ENCODE results near the gene RPUSD3. TPM values are rescaled to one million over a fixed set of nuclear protein-coding genes. Genes with fewer than 3 reads are reported as not detected.

RPUSD3 gene
- total and polyA plus RNA-seq, 2 of the 4 experiments (the other 2 are of a cell fraction): 30.3 to 49.4 TPM

DNA sequence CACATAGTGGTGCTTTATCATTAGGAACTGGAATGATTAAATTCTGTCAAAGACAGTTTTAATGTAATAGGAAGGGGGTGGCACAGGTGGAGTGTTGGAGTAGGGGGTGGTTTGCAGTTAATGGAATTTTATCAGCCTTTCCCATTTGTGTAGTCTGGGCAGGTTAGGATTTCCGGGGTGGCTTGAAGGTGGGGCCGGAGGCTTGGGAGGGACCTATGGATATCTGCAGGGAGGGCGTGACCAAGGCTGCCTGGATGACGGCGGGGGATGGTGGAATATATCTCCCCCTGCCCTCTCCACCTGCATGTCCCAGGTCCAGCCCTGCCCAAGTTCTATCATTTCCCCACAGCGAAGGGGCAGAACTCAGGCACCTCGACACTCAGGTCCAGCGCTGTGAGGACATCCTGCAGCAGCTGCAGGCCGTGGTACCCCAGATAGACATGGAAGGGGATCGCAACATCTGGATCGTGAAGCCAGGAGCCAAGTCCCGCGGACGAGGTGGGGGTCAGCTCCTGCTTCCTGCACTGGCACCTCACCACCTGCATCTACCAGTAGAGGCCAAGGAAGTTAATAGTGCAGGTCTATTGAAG is 18.3 kb downstream of the RPUSD3 start:
- in situ Hi-C loops (cut with MboI; ENCODE audit: low sequenced_read_pairs): no loop called here

More for the DNA sequence above, 18.3 kb downstream of the RPUSD3 start:
- no peak overlapping the region for H3K27ac ChIP-seq (ENCODE audit: insufficient read depth, low read length)
- intact Hi-C loops (cut with micrococcal nuclease): no loop called here
- CTCF ChIA-PET: no interaction called here
- H3K4me2 ChIP-seq (ENCODE audit: low read depth, low read length): no peak overlapping the region
- no peaks in the 10 kb centered on the region for H3K79me1 ChIP-seq (ENCODE audit: low read depth in 1 of 2, low read length in 2 of 2)
- peaks cover 18% of the 10 kb centered on the region for H3K36me3 ChIP-seq (ENCODE audit: control insufficient read depth, insufficient read depth, low read length)
- H2BK120ac ChIP-seq (ENCODE audit: low read depth, low read length): no peak overlapping the region
- WGBS, 2 experiments (ENCODE audit: extremely low coverage in 2 of 2, insufficient read length in 1 of 2): 80% methylated on average over 2 of the region's 14 CpGs; no CpG with 5 or more reads in 1 of the 2 experiments
- H3K9me3 ChIP-seq (ENCODE audit: control insufficient read depth, insufficient read depth, low read length): no peaks in the 10 kb centered on the region
- H4K20me1 ChIP-seq (ENCODE audit: insufficient read depth, low read length): no peaks in the 10 kb centered on the region
- H3K9me1 ChIP-seq (ENCODE audit: insufficient read depth, low read length): 0 out of 2 replicates have a peak, but pooled peaks cover 3% of the 10 kb centered on the region
- H3K14ac ChIP-seq (replicated peaks; ENCODE audit: low read depth, low read length): no peak overlapping the region
- H3K4ac ChIP-seq (ENCODE audit: low read depth, low read length): no peak overlapping the region
- TF ChIP-seq NFE2L2 (IDR thresholded peaks at IDR 0.05; ENCODE audit: low read depth, low read length) (no peak), CHD1 (IDR thresholded peaks at IDR 0.05; ENCODE audit: low read depth, low read length) (no peak), RAD21 (IDR thresholded peaks at IDR 0.05; ENCODE audit: low read length) (no peak), SMC3 (IDR thresholded peaks at IDR 0.05; ENCODE audit: low read depth, low read length) (no peak), RCOR1 (IDR thresholded peaks at IDR 0.05; ENCODE audit: insufficient replicate concordance, low read length) (no peak), CEBPB (IDR thresholded peaks at IDR 0.05; ENCODE audit: low read depth, low read length) (no peak), RFX5 (IDR thresholded peaks at IDR 0.05; ENCODE audit: low read depth, low read length) (no peak), BHLHE40 (IDR thresholded peaks at IDR 0.05; ENCODE audit: low read depth, low read length) (no peak), MAZ (IDR thresholded peaks at IDR 0.05; ENCODE audit: borderline replicate concordance, low read depth, low read length) (no peak), MXI1 (IDR thresholded peaks at IDR 0.05; ENCODE audit: borderline replicate concordance, low read depth, low read length) (no peak), POLR2A (IDR thresholded peaks at IDR 0.05; ENCODE audit: low read depth, low read length) (no peak), FOS (IDR thresholded peaks at IDR 0.05; ENCODE audit: low read depth, low read length) (no peak), MAFK (IDR thresholded peaks at IDR 0.05; ENCODE audit: low read depth, low read length) (no peak), CTCF (conservative IDR thresholded peaks at IDR 0.05; ENCODE audit: low read depth, low read length) (no peak), USF2 (IDR thresholded peaks at IDR 0.05; ENCODE audit: low read depth, low read length) (no peak)
- TF ChIP-seq, protein P1, sequence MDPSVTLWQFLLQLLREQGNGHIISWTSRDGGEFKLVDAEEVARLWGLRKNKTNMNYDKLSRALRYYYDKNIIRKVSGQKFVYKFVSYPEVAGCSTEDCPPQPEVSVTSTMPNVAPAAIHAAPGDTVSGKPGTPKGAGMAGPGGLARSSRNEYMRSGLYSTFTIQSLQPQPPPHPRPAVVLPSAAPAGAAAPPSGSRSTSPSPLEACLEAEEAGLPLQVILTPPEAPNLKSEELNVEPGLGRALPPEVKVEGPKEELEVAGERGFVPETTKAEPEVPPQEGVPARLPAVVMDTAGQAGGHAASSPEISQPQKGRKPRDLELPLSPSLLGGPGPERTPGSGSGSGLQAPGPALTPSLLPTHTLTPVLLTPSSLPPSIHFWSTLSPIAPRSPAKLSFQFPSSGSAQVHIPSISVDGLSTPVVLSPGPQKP (IDR thresholded peaks at IDR 0.05; ENCODE audit: borderline replicate concordance, low read depth, low read length): no peak
- no peak overlapping the region for H2BK15ac ChIP-seq (ENCODE audit: low read depth, low read length)
- H3K56ac ChIP-seq (ENCODE audit: extremely low read depth, insufficient read depth, low read length): no peak overlapping the region
- H4K5ac ChIP-seq (ENCODE audit: low read depth, low read length): no peak overlapping the region
- POLR2A ChIA-PET (ENCODE audit: unreplicated experiment): no interaction called here
- no peak overlapping the region for H4K91ac ChIP-seq (ENCODE audit: insufficient read depth, low read depth, low read length)
- no peak overlapping the region for H2AK5ac ChIP-seq (ENCODE audit: low read depth, low read length)
- no peak overlapping the region for H2AK9ac ChIP-seq (replicated peaks; ENCODE audit: low read depth, low read length, poor library complexity)
- ATAC-seq (ENCODE audit: low read depth): no peak
- no peak overlapping the region for H3K18ac ChIP-seq (ENCODE audit: low read depth, low read length)
- H3K23ac ChIP-seq (ENCODE audit: low read depth, low read length): no peak overlapping the region
- H3K4me3 ChIP-seq (ENCODE audit: insufficient read depth, low read depth, low read length): no peak overlapping the region
- H3K4me1 ChIP-seq (ENCODE audit: control insufficient read depth, insufficient read depth, low read length): no peaks in the 10 kb centered on the region
- H2AFZ ChIP-seq (replicated peaks; ENCODE audit: low read length, poor library complexity): no peak overlapping the region
- no peak overlapping the region for H2BK20ac ChIP-seq (ENCODE audit: low read depth, low read length)
- H2BK5ac ChIP-seq (ENCODE audit: low read depth, low read length, poor library complexity, severe bottlenecking): no peak overlapping the region
- no peak for DNase-seq
- dilution Hi-C loops (cut with HindIII; ENCODE audit: low sequenced_read_pairs, unreplicated experiment): no loop called here
- BruUV-seq (replicated peaks): no TSS peak
- H3K27me3 ChIP-seq (ENCODE audit: control insufficient read depth, insufficient read depth, low read length): no peaks in the 10 kb centered on the region
- H3K9ac ChIP-seq (ENCODE audit: low read depth, low read length): no peak overlapping the region
- H4K8ac ChIP-seq (ENCODE audit: low read depth in 2 of 2, low read length in 2 of 2): no peak overlapping the region
